ENCODE measurements around the gene IQCB1. TPM values are rescaled to one million over a fixed set of nuclear protein-coding genes. Genes with fewer than 3 reads are reported as not detected.
"Not testable (repeated sequence)": the region's sequence is repeated elsewhere in the genome, so short reads cannot be mapped to it uniquely, and the experiment has no call there.

The IQCB1 gene
- total RNA-seq, 1 donor from 2014 or later = 12.3 TPM

- Histone ChIP-seq H3K9me3 (no peaks in the 10 kb centered on the region), H3K4me1 (peaks cover 44% of the 10 kb centered on the region), H3K4me3 (peak within 1 kb of the TSS; percentile 83 to 99), H3K36me3 (no peaks in the 10 kb centered on the region), H3K27me3 (no peaks in the 10 kb centered on the region), H3K27ac (peak within 1 kb of the TSS; percentile 86)
- peak; percentile 99 to 100 for DNase-seq (ENCODE audit: extremely low spot score in 2 of 2)
- peak; percentile 95 to 98 for TF ChIP-seq POLR2AphosphoS5 (IDR thresholded peaks at IDR 0.05; ENCODE audit: insufficient read depth in 1 of 2, low read depth in 1 of 2)
- TF ChIP-seq CTCF (IDR thresholded peaks at IDR 0.05) = peak in 1 of 3 experiments; percentile 21
- TF ChIP-seq POLR2A (IDR thresholded peaks at IDR 0.05) = peak in 1 of 2 donors; percentile 94
- intact Hi-C loops (cut with DNase I) = no loop called here
Observed at GRCh38 chr3:121749276-121750086, 85.4 kb downstream of the IQCB1 start, which contains the start of gene GOLGB1. Gene GOLGB1 (minus strand): TSS chr3:121749741. CDS start chr3:121730971, 18,770 bp downstream.

DNA sequence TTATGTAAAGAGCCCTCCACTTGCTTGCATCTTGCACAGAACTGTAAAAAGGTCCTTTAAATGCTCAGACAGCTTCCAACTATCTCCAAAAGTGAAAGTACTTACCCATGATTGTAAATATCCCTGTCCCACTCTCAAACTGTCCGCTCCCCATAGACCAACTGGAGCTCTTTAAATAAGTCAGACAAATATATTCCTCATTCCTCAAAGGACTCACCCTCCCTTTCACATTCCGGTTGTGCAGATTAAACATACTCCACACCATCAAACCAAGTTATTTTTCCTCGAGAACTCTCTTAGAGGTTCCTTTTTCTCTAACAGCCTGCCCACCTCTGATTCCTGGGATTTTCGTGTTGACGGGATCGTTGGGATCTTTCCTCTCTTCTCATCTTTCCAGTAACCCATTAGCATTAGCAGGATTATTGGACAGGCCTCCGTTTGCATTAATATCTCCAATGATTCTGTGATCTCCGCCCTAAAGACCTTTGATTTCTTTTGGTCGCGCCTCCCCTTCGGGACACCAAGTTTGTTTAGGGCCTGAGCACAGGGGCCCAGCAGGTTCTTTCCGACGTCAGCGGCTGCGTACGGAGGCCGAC lies 86.1 kb downstream of the IQCB1 start:
- H3K36me3 ChIP-seq = no peaks in the 10 kb centered on the region
- no peaks in the 10 kb centered on the region for H3K27me3 ChIP-seq
- TF ChIP-seq POLR2AphosphoS5 (IDR thresholded peaks at IDR 0.05; ENCODE audit: insufficient read depth in 1 of 2, low read depth in 1 of 2) (no peak), CTCF (IDR thresholded peaks at IDR 0.05) (no peak), POLR2A (IDR thresholded peaks at IDR 0.05) (no peak)
- no peaks in the 10 kb centered on the region for H3K9me3 ChIP-seq
- no peak for DNase-seq (ENCODE audit: extremely low spot score in 2 of 2)
- H3K4me1 ChIP-seq = peaks cover 45% of the 10 kb centered on the region
- H3K27ac ChIP-seq = peak overlapping the region; percentile 86
- intact Hi-C loops (cut with DNase I) = no loop called here
- peak overlapping the region; percentile 83 to 99 for H3K4me3 ChIP-seq

DNA sequence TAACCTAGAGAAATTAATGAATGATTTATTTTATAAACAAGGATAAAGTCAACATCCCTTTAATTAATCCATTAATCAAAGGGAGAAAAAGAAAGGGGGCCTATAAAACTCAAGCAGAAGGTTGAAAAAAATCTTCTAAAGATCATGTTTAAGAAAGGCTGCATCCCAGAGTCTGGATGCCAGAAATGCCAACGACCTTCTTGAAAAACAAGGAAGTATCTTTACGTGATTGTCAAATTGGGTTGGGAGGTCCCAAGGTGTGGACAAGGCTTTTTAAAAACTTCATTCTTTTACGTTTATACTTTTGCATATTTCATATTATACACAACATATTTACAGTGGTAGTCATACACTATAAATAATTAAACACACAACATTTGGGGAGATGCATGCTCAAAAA lies 86.9 kb downstream of the IQCB1 start:
- no peaks in the 10 kb centered on the region for H3K36me3 ChIP-seq
- H3K27me3 ChIP-seq = no peaks in the 10 kb centered on the region
- TF ChIP-seq CTCF (IDR thresholded peaks at IDR 0.05) (no peak), POLR2A (IDR thresholded peaks at IDR 0.05) (no peak), POLR2AphosphoS5 (IDR thresholded peaks at IDR 0.05; ENCODE audit: insufficient read depth in 1 of 2, low read depth in 1 of 2) (no peak)
- no peaks in the 10 kb centered on the region for H3K9me3 ChIP-seq
- H3K4me1 ChIP-seq = peaks cover 45% of the 10 kb centered on the region
- H3K4me3 ChIP-seq = peak overlapping the region; percentile 83 to 99
- no peak overlapping the region for H3K27ac ChIP-seq
- intact Hi-C loops (cut with DNase I) = no loop called here
- DNase-seq (ENCODE audit: extremely low spot score in 2 of 2) = no peak

DNA sequence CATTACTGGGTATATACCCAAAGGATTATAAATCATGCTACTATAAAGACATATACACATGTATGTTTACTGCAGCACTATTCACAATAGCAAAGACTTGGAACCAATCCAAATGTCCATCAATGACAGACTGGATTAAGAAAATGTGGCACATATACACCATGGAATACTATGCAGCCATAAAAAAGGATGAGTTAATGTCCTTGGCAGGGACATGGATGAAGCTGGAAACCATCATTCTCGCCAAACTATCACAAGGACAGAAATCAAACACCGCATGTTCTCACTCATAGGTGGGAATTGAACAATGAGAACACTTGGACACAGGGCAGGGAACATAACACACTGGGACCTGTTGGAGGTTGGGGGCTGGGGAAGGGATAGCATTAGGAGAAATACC lies 91.8 kb downstream of the IQCB1 start:
- intact Hi-C loops (cut with DNase I) = not testable (repeated sequence)
- peaks cover 27% of the 10 kb centered on the region for H3K4me1 ChIP-seq

DNA sequence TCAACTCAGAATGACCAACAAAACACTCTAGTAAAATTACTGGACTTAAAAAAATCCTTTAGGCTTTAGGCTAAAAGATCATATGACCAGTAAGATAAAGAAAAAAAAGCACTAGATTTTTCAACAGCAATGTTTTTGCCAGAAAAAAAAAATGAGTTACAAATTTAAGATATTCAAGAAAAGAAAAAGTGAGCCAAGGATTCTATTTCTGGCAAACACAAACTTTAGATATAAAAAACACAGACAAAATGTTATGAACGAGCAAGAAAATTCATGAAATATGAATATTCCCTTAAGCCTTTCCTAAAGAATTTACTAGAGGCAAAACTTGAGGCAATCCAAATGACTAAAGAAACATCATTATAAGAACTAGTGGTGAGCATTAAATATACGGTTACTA lies 94.0 kb downstream of the IQCB1 start:
- H3K27me3 ChIP-seq = no peaks in the 10 kb centered on the region
- H3K27ac ChIP-seq = no peak overlapping the region
- intact Hi-C loops (cut with DNase I) = no loop called here
- H3K4me1 ChIP-seq = peaks cover 8% of the 10 kb centered on the region
- TF ChIP-seq CTCF (IDR thresholded peaks at IDR 0.05) (no peak), POLR2AphosphoS5 (IDR thresholded peaks at IDR 0.05; ENCODE audit: insufficient read depth in 1 of 2, low read depth in 1 of 2) (no peak), POLR2A (IDR thresholded peaks at IDR 0.05) (no peak)
- H3K9me3 ChIP-seq = no peaks in the 10 kb centered on the region
- no peak for DNase-seq (ENCODE audit: extremely low spot score in 2 of 2)
- no peaks in the 10 kb centered on the region for H3K36me3 ChIP-seq
- no peak overlapping the region for H3K4me3 ChIP-seq

More for the DNA sequence above, 91.8 kb downstream of the IQCB1 start:
- not testable (repeated sequence) for H3K9me3 ChIP-seq; DNase-seq (ENCODE audit: extremely low spot score in 2 of 2); H3K36me3 ChIP-seq; H3K27ac ChIP-seq; H3K4me3 ChIP-seq; H3K27me3 ChIP-seq
